A549 treated with Mapracorat at 1 μM for 4 hours (cell line): Measurements from ENCODE around the gene GPC4. TPM values are rescaled to one million over a fixed set of nuclear protein-coding genes. Genes with fewer than 3 reads are reported as not detected.

Experiments
- total RNA-seq: library from RNA; stranded (reverse); fragments of 200-300 nt; extraction: Qiagen RNA extraction; gene quantifications from 5 replicates; pipeline ENCODE4 v1.2.3, GENCODE V29; 2022

The GPC4 gene
- 0.05 to 0.06 TPM in 2 of 5 replicates, not detected in the others for total RNA-seq

GRCh38 chrX:133415276-133416105 lies at the start of gene GPC4:
GPC4 (minus strand) TSS chrX:133415489; CDS start chrX:133414965, 524 bp downstream.

Other genes starting within 250 kb of the GPC4 start
- gene TFDP3, start 197.1 kb downstream of the GPC4 start, total RNA-seq, result not detected in 5 replicates